HG02571 (cell line): ENCODE data around the gene RABL6.
"Not testable (repeated sequence)": the region's sequence is repeated elsewhere in the genome, so short reads cannot be mapped to it uniquely, and the experiment has no call there.

Source experiments
- ATAC-seq: cut with Tn5 transposase; IDR thresholded peaks from one replicate; pipeline ENCODE4 v1.9.1; 2021; ENCODE audit warnings: mild to moderate bottlenecking, moderate library complexity; ENCODE audit not compliant: unreplicated experiment

The RABL6 gene

DNA sequence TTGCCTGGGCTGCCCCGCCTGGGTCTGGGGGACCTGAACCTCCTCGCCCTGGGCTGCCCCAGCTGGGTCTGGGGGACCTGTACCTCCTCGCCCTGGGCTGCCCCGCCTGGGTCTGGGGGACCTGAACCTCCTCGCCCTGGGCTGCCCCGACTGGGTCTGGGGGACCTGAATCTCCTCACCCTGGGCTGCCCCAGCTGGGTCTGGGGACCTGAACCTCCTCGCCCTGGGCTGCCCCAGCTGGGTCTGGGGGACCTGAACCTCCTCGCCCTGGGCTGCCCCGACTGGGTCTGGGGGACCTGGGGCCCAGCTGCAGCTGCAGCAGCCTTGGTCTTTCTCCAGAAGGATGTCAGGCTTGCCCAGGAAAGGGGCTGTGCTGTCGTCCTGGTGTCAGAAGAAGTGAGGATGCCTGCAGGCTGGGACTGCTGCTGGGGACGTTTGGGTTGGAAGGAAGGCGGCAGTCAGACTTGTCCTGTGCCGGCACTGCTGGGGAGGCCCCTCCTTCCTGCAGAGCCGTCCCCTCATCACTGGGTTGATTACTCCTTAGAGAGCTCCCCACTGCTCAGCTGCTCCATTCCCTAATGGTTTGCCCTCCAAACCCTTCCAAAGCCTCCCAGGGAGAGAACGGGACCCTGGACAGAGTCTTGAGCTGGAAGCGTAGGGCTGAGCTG is 25.8 kb downstream of the RABL6 start:
- ATAC-seq = not testable (repeated sequence)

DNA sequence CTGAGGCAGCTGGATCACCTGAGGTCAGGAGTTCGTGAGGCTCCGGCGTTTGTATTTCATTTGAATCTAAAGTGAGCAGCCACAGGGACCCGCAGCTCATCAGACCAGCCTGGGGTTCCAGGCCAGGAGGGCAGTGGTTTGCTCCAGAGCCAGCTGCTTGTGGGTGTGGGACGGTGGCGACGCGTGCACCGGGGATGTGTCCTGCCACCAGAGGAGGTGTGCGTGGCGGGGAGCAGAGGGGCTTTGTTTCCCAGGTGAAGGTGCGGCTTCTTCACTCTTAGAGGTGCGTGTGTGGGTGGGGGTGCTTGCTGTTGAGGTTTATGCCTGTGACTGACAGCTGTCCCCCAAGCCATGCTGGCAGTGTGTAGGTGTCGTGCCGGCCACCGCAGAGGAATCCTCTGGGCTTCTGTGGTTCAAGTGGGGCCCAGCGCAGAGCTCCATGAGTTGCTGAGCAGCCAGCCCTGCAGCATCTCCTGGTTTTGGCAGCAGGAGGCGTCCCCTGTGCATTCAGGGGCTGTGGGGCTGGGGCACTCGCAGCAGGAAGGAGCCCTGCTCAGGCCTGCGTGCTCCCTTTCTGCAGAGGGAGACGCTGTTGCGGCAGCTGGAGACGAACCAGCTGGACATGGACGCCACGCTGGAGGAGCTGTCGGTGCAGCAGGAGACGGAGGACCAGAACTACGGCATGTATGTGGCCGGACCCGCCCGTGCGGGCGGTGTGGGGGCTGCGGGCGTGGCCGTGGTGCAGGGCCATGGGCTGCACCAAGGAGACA is 27.6 kb downstream of the RABL6 start:
- no peak for ATAC-seq

DNA sequence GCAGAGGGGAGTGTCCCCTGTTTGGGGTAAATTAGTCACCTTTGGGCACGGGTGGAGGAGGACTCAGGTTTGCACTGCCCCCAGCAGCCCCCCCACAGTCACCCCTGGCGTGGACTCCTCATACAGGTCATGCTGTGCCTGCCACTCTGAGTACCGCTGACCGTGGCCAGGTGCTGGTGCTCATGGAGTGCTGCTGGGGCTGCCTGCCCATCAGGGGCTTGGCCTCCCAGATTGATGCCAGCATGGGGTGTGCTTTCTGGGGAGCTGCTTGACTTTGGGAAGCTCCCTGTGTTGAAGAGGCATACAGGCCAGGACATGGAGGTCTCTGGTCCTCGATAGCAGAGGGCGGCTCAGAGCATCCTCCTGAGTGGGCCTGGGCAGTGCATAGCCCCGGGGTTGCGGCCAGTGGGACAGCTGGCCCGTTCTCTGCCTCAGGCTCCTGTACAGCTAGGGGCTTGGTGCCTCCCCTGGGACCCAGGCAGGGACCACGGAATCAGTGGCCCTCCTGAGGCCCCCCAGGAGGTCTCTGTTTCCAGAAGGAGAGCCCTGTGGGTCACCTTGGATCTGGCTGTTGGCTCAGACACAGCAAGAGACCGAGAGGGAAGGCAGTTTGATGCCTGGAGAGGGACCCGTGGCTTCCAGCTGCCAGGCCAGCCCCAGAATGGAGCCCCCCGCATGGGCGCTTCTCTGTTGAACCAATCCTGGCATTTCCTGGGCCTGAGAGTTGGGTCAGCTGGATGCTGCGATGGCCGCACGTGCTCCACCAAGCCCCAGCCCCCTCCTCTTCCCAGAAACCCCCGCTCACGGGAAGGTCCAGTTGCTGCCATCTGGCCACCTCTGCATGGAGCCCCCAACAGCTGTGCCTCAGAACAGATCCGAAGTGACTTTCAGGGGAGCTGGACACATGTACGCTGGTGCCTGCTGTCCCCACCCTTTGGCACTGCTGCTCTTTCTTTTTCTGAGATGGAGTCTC is 28.5 kb downstream of the RABL6 start:
- no peak for ATAC-seq

DNA sequence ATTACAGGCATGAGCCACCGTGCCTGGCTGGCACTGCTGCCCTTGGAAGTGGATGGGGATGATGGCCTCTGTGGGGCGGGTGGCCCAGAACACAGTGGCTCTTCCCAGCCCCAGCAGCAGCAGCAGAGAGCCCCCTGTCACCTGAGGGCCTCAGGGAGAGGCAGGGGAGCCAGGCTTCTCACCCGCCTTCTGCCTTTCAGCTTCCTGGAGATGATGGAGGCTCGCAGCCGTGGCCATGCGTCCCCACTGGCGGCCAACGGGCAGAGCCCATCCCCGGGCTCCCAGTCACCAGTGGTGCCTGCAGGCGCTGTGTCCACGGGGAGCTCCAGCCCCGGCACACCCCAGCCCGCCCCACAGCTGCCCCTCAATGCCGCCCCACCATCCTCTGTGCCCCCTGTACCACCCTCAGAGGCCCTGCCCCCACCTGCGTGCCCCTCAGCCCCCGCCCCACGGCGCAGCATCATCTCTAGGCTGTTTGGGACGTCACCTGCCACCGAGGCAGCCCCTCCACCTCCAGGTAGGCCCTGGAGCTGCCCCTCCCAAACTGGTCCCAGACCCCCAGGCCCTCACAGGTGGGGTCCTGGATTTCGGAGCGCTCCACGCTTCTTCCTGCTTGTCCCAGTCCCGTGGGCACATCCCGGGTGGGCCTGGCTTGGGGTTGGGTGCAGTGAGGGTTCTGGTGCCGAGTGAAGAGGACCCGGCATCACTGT is 29.6 kb downstream of the RABL6 start:
- no peak for ATAC-seq

DNA sequence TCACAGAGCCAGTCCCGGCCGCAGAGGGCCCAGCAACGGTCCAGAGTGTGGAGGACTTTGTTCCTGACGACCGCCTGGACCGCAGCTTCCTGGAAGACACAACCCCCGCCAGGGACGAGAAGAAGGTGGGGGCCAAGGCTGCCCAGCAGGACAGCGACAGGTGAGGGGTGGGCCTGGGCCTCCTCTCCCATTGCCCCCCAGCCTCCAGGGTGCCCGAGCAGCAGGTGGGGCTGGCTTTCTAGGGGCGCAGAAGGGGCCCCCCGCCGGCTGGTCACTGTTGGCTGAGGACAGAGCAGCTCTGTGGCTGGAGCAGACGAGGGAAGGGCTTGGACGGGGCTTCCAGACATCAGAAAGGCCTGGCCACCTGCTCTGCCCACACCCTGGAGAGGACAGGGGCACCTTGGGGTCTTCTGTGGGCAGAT is 30.1 kb downstream of the RABL6 start:
- ATAC-seq = not testable (repeated sequence)

DNA sequence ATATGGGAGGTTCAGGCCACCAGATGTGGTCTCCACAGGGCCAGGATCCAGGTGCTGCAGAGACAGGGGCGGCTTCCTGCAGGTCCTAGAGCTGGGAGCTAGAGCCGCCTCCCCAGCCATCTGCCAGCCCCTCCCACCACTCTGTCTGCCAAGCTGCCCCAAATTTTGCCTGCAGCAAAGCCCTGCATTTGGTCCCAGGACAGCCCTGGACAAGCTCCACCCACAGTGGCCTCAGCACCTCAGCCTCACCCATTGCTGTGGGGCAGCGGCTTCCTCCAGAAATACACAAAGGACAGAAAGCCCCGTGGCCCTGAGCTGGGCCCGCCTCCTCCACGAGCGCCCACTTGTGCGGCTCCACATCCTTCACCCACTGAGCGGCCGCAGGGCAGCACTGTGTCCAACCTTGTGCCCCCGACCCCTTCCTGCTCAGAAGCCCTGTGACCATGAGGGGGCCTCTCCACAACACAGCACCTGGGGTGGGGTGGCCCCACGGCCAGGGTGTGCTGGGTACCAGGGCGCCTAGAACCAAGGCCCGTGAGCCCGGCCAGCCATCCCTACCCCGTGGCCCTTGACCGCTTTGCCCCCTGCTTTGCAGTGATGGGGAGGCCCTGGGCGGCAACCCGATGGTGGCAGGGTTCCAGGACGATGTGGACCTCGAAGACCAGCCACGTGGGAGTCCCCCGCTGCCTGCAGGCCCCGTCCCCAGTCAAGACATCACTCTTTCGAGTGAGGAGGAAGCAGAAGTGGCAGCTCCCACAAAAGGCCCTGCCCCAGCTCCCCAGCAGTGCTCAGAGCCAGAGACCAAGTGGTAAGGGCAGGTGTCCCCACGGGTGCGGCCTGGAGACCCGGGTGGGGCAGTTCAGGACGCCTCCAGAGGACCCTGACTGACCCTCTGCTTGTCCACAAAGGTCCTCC is 30.8 kb downstream of the RABL6 start:
- ATAC-seq = no peak

DNA sequence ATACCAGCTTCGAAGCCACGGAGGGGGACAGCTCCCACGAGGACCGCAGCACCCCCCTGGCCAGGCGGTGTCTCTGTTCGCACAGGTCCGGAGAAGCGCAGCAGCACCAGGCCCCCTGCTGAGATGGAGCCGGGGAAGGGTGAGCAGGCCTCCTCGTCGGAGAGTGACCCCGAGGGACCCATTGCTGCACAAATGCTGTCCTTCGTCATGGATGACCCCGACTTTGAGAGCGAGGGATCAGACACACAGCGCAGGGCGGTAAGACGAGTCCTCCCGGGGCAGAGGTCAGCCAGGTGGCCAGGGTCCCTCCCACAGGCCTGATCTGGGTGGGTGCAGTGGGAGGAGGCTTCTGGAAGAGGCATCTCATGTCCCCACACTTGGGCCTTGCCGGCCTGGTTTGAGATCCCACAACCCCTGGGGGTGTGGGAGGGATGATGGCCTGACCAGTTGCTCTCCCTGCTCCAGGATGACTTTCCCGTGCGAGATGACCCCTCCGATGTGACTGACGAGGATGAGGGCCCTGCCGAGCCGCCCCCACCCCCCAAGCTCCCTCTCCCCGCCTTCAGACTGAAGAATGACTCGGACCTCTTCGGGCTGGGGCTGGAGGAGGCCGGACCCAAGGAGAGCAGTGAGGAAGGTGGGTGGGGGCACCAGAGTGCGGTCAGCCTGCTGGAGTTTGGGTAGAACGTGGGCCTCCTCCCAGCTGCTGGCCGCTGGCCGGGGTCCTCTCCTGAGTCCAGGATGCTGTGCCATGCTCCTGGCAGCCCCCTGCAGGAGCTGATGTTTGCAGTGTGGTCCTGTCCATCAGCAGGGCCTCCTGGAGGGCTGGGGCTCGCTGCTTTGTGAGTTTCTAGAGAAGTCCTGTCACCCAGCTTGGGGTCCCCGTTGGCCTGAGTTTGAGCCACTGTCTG is 31.7 kb downstream of the RABL6 start:
- no peak for ATAC-seq

DNA sequence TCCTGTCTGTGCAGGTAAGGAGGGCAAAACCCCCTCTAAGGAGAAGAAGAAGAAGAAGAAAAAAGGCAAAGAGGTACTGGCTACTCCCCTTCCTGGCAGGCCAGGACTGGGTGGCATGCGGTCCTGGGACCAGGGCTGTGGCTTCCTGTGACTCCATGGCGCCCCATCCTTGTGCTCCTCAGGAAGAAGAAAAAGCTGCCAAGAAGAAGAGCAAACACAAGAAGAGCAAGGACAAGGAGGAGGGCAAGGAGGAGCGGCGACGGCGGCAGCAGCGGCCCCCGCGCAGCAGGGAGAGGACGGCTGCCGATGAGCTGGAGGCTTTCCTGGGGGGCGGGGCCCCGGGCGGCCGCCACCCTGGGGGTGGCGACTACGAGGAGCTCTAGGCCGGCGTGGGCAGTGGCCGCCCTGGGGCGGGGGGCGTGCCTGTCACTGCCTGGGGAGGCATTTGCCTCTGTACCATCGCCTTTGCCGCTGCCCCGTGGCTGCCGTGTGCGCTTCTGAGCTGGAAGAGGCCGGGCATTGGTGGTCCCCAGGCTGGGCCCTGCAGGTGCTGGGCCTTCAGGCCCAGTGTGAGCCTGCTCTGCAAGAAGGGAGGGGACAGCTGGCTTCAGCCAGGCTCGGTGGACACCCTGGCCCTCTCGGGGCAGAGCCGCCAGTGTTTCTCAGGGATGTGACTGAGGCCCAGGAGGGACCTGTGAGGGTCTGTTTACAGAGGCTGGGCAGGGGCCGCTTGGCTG is 32.6 kb downstream of the RABL6 start:
- ATAC-seq = no peak

DNA sequence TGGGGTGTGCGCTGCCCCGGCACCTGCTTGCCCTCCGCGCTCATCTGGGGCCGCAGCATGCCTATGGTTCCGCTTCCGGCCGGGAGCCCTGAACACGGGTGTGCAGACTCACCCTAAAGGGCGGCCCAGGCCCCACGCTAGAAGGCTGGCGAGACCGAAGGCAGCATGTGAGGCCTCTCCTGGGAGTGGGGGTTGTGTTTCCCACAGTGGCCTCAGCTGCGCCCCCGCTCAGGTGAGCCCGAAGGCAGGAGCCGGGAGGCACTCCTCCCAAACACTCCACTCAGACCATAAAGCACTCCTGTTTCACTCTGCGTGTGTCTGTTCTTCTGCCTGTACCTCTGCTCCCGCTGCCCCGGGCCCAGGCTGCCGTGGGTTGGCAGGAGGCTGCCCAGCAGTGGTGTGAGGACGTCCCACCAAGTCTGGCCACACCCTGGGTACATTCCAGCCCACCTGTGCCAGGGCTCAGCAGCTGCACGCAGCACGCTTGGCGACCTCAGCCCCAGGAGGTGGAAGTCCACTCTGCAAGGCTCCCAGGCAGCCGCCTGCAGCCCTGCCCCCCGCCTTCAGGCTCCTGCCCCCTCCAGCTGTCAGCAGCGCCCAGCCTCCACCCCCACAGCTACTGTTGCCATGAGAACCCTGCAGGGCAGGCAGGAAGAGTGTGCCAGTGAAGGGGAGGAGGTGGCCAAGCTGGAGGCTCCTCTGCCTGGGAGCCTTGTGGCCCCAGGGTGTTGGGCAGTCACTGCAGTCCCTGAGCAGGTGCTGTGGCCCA is 33.3 kb downstream of the RABL6 start:
- no peak for ATAC-seq

DNA sequence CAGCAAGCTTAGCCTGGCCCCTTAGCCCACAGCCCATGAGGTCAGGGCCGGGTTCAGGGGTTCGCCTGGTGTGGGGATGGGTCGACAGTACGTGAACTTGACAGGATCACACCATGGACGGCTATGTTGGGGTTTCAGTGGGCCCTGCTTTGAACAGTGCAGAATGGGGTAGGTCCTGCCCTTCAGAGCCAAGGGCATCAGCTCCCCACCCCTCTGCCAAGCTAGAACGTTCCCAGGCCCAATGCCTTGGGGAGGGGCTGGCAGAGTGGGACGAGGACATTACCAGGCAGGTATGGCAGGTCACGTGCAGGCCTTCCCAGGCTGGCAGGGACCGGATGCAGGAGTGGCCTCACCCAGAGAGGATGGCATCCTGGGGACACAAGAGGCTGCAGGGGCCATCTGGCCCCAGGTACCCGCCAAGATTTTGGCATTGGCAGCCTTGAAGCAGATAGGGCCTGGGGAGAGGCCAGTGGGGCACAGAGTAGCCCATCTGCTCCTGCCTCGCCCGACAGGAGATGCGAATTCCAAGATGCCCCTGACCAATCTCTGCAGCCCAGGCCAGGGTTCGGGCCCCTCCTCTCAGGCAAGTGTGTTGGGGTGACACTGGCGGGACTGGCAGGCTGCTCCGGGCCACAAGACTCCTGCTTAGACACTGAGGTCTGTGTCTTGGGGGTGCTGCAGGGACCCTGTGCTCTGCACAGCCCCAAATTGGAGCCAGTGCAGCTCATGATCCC is 34.1 kb downstream of the RABL6 start:
- ATAC-seq = not testable (repeated sequence)

DNA sequence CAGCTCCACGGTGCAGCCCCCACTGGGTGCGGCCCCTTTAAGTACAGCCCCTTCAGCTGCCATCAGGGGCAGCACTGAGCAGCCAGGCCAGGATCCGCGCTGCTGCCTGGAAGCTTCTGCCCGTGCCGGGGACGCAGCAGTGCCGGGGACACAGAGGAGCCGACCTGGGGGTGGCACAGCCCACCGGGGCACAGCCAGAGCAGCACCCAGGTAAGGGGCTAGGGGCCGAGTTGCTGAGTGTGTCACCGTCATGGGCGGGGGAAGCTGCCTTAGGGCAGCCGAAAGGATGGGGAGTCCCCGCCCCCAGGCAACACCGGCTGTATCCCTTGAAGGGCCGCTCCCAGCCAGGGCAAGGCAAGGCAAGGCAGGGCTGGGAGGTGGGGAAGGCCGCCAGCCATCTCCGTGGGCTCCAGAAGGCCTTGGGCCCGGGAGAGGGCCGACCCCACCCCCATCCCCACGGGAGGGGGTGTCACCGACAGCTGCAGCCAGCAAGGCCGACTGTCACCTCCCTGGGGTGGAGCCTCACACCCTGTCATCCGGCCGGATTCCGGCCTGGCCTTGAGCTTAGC is 34.7 kb downstream of the RABL6 start, which contains the start of gene AJM1:
TSS of gene AJM1 (plus strand) at position 99 of the 569 bp plus-strand sequence. CDS start 1,937 bp downstream, outside the sequence.
- ATAC-seq = peak; percentile 54

DNA sequence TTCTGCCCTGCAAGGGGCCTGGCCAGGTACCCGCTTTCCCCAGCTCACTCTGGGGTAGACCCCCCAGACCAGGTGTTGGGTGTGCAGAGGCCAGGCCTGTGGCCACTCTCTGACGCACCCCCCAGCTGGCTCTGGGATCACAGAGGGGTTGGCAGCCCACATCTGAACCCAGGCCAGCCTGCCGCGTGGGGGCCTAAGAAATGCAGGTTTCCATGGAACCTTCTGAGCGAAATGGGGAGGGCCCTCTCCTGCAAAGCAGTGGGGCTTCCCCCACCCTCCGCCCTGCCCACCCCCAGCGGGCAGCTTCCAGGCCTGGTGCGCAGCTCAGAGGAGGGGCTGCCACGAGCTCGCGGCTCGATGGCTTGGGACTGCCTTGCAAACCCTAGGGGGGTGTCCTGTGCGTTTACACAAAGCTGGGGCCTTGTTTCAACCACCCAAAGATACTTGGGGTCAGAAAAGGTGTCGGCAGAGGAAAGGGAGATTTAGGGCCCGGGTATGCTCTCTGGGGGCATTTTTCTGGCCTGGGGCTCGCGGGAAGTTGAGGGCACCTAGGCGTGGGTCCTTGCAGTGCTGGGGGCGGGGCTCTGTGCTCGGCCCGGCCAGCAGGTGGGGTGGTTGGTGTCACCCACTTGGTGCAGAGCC is 35.5 kb downstream of the RABL6 start:
- ATAC-seq = not testable (repeated sequence)

DNA sequence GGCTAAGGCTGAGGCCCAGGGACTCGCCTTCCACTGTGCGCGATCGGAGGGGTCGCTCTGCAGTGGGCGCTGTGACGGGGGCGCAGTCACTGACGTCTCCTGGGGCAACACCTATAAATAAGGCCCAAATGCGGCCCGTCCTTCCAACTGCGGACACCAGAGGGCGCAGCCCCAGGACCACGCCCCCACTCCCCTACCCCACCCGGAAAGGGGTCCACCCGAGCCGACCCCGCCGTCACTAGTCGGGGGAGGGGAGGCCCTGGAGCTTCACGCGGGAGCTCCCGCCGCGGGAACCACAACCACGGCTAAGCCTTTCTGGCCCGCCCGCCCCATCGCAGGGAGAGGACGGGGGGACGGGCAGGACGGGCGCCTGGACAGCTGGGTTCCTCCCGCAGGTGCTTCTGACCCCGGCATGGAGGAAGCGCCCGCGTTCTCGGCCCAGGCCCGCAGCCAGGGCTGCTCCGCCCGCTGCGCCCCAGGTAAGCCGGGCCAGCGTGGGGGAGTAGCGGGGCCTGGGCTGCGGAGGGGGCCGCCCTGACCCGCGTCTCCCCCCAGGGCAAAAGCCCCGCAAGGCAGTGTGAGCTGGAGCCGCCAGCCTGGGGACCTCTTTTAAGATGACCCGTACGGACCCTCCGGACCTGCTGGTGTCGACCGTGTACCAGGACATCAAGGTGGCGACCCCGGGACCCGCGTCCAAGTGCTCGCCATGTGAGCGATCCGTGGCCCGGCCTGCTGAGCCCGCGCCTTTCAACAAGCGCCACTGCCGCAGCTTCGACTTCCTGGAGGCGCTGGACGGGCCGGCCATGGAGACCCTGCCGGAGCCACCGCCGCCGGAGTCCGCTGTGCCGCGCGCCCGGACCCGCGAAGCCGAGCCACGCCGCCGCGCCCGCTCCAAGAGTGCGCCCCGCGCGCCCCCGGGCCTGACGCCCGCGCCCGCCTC is 36.3 kb downstream of the RABL6 start:
- not testable (repeated sequence) for ATAC-seq

DNA sequence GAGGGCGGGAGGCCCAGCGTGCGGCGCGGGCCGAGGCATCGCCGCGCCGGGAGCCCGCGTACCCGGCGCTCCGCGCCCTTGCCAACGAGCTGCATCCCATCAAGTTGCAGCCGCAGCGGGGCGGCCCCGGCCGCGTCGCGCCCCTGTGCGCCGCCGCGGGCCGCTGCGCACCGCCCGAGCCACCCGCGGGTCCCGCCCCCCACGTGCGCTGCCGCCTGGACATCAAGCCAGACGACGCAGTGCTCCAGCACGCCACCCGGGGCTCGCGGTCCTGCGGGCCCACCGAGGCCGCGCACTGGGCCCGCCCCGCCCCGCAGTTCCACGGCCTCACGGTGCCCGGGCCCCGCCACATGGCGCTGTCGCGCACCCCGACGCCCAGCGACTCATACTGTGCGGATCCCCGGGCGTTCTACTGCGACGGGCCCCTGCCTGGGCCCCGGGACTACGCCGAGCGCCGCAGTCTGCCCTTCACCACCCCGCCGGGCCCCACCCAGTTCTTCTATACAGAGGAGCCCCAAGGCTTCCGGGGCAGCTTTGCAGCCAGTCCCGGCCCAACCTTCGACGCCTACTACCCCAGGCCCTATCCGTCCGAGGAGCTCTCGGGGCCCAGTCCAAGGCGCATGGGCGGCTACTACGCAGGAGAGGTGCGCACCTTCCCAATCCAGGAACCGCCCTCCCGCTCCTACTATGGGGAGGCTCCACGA is 37.2 kb downstream of the RABL6 start:
- ATAC-seq = no peak
